HG02763 (cell line): ENCODE data around the gene ASCL5.

Source experiments
- ATAC-seq: cut with Tn5 transposase; IDR thresholded peaks from one replicate; pipeline ENCODE4 v1.9.1; 2021; ENCODE audit warnings: mild to moderate bottlenecking, moderate library complexity; ENCODE audit not compliant: unreplicated experiment

The ASCL5 gene

DNA sequence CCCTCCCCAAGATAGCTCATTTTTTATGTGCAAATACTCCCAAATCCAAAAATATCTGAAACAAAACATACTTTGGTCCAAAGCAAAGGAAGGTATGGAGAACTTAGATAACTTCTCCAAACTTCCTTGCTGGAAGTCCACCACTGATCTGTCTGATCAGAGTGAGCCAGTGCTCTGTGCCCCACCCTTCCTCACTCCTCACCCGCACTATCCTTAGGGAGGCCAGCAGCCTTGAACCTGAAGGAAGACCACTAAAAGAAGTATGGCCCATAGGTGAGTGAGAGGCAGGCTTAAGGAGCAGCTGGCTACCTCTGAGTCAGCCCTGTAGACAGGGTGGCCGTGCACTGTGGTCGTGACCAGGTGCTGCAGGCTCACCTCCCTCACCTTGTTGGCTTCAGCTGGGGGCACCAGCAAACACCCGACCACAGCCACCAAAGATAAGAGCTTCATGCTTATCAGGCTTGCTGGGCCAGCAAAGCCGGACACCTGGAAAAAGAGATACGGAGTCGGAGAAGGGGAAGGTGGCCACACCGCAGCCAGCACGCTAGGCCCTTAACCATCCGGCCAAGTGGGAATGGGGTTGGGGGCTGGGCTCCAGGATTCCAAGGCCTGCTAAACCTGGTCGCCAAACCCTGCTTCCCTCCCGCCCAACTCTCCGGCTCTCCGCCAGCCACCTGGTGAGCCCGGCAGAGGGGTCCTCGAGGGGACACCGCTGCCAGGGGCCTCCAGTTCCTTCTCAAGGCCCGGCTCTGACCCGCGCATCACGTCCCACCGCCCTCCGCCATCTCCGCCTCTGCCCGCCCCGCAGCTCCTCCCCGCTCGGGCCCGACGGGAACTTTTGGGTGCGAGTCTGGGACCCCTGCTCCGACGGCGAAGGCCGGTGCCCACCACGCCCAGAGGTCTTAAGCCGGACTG, 26.7 kb upstream of the ASCL5 start:
- ATAC-seq: peak; percentile 67

- ATAC-seq: no peak
Observed at GRCh38 chr1:201149400-201149799, 22.4 kb upstream of the ASCL5 start.

GRCh38 chr1:201147396-201148015, 20.5 kb upstream of the ASCL5 start:
- ATAC-seq: no peak

DNA sequence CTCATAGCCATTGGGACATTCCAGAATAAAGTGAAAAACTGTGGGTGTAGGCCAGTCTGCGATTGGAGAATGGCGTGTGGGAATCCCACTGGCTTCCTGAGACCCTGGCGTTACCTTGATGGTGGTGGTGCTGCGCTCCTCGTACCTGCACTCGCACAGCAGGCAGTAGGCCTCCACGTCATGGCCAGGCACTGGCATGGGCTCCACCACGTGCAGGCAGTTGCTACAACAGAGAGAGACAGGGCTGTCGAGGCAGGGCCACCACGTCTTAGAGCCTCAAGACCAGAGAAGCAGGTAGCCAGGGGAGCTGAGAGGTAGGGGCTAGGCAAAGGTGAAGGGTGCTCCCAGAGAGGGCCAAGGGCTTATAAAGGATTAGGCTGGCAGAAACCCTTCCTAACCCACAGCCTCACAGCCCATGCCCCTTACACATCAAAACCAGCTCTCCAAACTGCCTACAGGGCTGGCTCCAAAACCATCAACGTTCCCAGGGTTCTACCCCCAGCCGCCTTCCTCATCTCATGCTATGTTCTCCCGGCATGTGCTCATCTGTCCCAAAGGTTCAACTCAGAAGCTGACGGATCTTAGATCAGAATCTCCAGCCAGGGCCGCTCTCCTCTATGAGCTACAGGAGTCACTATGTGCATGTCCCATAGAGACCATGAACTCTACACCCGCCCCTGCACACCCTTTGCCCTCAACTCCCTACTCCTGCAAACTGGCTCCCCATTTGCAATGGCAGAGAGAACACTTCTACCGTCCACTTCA, 19.8 kb upstream of the ASCL5 start:
- no peak for ATAC-seq

GRCh38 chr1:201145816-201146215, 18.8 kb upstream of the ASCL5 start:
- no peak for ATAC-seq

- no peak for ATAC-seq
Observed at GRCh38 chr1:201145132-201145531, 18.1 kb upstream of the ASCL5 start.

GRCh38 chr1:201144701-201145100, 17.7 kb upstream of the ASCL5 start:
- no peak for ATAC-seq

DNA sequence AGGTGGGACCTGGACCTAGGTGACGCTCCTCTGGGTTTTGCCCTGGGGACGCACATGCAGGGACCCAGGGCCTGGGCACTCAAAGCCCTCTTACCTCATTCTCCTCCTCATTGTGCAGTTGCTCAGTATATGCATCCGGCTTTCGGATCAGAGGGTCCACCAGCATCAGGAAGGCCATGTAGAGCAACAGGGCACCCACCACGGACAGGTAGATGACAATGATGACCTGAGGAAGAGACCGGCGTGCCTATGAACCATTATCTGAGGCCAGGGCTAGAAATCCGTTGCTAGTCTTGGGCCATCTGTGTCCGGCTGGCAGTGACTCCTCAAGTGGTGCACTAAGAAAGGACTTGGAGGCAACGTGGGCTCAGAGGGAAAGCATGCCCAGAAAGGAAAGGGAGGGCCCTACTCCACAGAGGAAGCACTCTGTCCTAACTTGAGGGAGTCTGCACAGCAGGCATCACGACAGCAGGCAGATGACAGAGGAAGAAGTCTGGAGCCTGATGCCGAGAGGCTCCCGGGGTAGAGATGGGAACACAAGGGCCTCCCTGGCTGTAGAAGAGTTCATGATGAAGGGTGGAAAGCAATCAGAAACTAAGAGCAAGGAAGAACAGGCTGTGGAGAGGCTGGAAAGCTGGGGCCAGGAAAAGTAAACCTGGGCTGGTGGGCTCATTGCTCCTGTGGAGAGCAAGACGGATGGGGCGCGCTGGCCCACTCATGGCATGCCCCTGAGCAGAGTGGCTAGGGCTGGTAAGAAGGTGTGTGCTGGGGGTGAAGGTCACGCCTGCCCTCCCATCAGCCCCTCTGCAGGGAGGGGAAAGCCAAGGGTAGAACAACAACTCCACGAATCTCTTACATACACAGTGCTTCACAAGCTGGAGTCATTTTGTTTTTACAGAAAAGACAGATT, 17.0 kb upstream of the ASCL5 start:
- no peak for ATAC-seq

- ATAC-seq: no peak
Observed at GRCh38 chr1:201142849-201143725, 16.1 kb upstream of the ASCL5 start.

DNA sequence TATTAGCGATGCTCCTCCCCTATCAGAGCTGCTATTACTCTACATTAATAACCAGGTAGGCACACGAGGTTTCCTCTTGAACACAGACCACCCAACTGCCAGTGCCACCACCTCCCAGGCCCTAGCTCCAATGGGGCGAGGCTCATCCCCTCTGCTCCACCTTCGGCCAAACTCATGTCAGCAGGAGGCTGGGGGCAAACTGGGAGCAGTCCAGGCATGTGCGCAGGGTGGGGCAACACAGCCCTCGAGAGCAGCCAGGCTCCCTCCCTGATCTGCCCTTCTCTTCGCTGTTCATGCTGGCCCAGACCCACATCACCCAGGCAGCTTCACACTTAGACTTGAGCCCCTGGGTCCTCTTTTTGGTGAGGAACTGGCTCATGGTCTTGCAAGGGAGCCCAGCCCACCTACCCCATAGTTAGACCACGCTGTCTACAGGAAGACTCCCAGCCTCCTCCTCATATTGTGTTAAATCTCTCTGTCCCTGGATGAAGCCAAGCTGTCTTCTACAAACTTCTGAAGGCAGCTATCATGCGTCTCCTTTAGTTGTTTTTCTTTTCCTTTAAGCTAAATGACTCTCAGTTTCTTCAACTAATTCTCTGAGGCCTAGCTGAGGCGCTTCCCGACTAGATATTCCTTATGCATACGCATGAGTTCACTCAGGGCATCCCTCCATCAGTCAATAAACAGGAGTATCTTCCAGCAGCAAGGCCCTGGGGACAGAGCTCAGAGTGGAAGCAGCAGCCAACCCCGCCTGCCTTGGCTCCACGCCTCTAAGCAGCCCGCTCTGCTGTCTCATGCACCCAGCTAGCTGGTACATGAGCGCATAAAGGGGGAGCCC, 15.2 kb upstream of the ASCL5 start:
- no peak for ATAC-seq

- ATAC-seq: no peak
Observed at GRCh38 chr1:201141418-201141817, 14.4 kb upstream of the ASCL5 start.

GRCh38 chr1:201140941-201141260, 13.9 kb upstream of the ASCL5 start:
- ATAC-seq: no peak

DNA sequence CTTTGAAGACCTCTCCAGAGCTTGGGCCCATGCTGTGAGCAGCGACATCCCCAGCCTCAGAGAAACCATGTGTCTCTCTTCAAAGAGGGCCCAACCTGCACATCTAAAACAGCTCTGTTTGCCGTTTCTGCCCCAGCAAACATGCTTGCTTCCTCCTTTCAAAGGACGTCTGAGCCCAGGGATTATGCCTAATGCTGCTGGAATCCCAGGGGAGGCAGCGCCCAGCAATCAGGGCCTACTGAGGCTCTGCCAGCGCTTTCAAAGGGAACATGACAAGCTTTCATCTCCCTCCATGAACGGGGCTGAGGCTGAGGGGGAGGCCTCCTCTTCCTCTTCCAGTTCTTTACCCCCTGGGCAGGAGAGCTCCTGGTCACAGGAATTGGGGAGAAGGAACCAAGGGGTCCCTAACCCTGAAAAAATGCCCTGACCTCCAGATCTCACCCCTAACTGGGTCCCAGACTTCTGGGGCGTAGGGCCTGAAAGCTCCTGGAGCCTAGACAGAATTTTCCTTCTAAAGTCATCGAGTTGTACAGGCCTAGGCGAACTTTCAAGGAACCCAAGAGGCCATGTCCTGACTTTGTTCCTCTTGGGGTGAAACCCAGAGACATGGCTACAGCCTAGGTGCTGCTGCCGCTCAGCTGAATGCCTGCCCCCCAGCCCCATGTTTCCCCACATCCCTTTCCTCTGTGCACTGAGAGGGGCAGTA, 13.4 kb upstream of the ASCL5 start:
- ATAC-seq: no peak

- no peak for ATAC-seq
Observed at GRCh38 chr1:201139756-201140155, 12.8 kb upstream of the ASCL5 start.

DNA sequence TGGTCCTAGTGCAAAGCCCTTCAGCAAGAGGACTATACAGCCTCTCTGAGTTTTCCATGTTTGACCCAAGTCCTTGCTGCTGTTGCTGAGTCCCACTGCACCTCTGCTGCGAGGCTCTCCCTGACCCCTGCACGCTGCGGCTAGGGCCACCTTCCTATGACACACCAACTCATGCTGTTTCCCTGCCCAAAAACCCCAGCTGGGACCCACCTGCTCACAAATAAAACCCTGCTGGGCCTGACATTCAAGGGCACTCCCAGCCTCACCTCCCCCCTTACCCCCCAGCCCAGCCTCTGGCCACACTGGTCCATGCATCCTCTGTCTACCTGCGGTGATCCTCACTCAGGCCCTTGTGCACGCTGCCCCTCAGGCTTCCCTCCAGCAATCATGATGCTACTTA, 12.3 kb upstream of the ASCL5 start:
- no peak for ATAC-seq

GRCh38 chr1:201138311-201138840, 11.4 kb upstream of the ASCL5 start:
- no peak for ATAC-seq

- no peak for ATAC-seq
Observed at GRCh38 chr1:201137579-201138310, 10.8 kb upstream of the ASCL5 start.
